CD4-positive, alpha-beta T cell (primary cell): ENCODE results near the gene RBFOX1. TPM values are rescaled to one million over a fixed set of nuclear protein-coding genes. Genes with fewer than 3 reads are reported as not detected.

Experiments
- ATAC-seq: fragments of 200-7000 bp; cut with Tn5 transposase; one replicate; pipeline ENCODE4 v1.10.0; 2022; ENCODE audit warnings: mild to moderate bottlenecking; ENCODE audit not compliant: poor library complexity
- CTCF ChIA-PET: fragments of 350-600 bp; sonication (Branson Sonifier 250); formaldehyde crosslinking; loops from one replicate; lab custom pipeline; 2021; ENCODE audit warnings: antibody characterized with exemption, inconsistent platforms; lab: Charles Lee
- POLR2A ChIA-PET: fragments of 350-600 bp; sonication (Branson Sonifier 250); formaldehyde crosslinking; loops from one replicate; lab custom pipeline; 2021; ENCODE audit warnings: antibody characterized with exemption, inconsistent platforms; lab: Charles Lee
- DNase-seq, 14 experiments: peaks; one replicate each; pipeline ENCODE4 v3.0.0-alpha.2; 2013 to 2020; ENCODE audit warnings: mixed read lengths in 2 of 14
- H3K27ac ChIP-seq, 2 donors: one replicate each; pipeline versions ENCODE4 v1.5.1 to v1.7.0; 2013; ENCODE audit warnings: low read length in 2 of 2, low read depth in 1 of 2, mild to moderate bottlenecking in 1 of 2
- H3K27me3 ChIP-seq, 2 experiments: 1 replicate in 1 of 2; 2 replicates in 1 of 2; pipeline versions ENCODE4 v1.6.1 to v1.7.0; 2013; ENCODE audit warnings: low read length in 2 of 2, control low read depth in 1 of 2, mild to moderate bottlenecking in 1 of 2, moderate library complexity in 1 of 2; ENCODE audit not compliant: insufficient read depth in 2 of 2, control insufficient read depth in 1 of 2
- H3K36me3 ChIP-seq: one replicate; pipeline ENCODE4 v1.6.1; 2013; ENCODE audit warnings: low read length, control low read depth; ENCODE audit not compliant: insufficient read depth
- H3K4me1 ChIP-seq: one replicate; pipeline ENCODE4 v1.6.1; 2013; ENCODE audit warnings: low read length, control low read depth; ENCODE audit not compliant: insufficient read depth
- H3K4me3 ChIP-seq: one replicate; pipeline ENCODE4 v1.5.1; 2013; ENCODE audit warnings: mild to moderate bottlenecking, low read length, moderate library complexity
- H3K9me3 ChIP-seq, 2 experiments: 1 replicate in 1 of 2; 2 replicates in 1 of 2; pipeline versions ENCODE4 v1.6.1 to v1.7.0; 2013; ENCODE audit warnings: low read length in 2 of 2, mild to moderate bottlenecking in 2 of 2, control low read depth in 1 of 2, moderate library complexity in 1 of 2; ENCODE audit not compliant: control insufficient read depth in 1 of 2, insufficient read depth in 1 of 2
- H3K27ac Mint-ChIP-seq: one replicate; pipeline ENCODE4 v1.8.0; 2020; ENCODE audit warnings: mixed read lengths
- H3K27me3 Mint-ChIP-seq: one replicate; pipeline ENCODE4 v1.8.0; 2021; ENCODE audit warnings: mixed read lengths
- H3K36me3 Mint-ChIP-seq: one replicate; pipeline ENCODE4 v1.8.0; 2021; ENCODE audit warnings: low read depth, mixed read lengths
- H3K4me1 Mint-ChIP-seq: one replicate; pipeline ENCODE4 v1.8.0; 2021; ENCODE audit warnings: low read depth, mixed read lengths
- H3K4me3 Mint-ChIP-seq: one replicate; pipeline ENCODE4 v1.8.0; 2020; ENCODE audit warnings: mild to moderate bottlenecking, mixed read lengths
- H3K9me3 Mint-ChIP-seq: one replicate; pipeline ENCODE4 v1.8.0; 2020; ENCODE audit warnings: mixed read lengths
- intact Hi-C, 2 experiments: fragments of 100-400 bp; cut with DNase I in 1 of 2; cut with micrococcal nuclease in 1 of 2; formaldehyde crosslinking; loops; one replicate each; pipeline versions ENCODE4 v1.15.1 to v1.9.0; 2023 to 2025; cut with DNase I, micrococcal nuclease
- total RNA-seq, 174 experiments: library from RNA in 2 of 174; stranded (reverse) in 2 of 174; gene quantifications; one replicate each; pipeline ENCODE4 v1.2.3 and lab custom pipeline; 2021 to 2026
- TF ChIP-seq, protein P1 (sequence below): fragments of 200-600 bp; IDR thresholded peaks from one replicate; pipeline ENCODE4 v1.8.0; 2022; ENCODE audit warnings: antibody characterized with exemption, mild to moderate bottlenecking

RBFOX1 gene
- total RNA-seq, 2 experiments from 2014 or later = not detected

DNA sequence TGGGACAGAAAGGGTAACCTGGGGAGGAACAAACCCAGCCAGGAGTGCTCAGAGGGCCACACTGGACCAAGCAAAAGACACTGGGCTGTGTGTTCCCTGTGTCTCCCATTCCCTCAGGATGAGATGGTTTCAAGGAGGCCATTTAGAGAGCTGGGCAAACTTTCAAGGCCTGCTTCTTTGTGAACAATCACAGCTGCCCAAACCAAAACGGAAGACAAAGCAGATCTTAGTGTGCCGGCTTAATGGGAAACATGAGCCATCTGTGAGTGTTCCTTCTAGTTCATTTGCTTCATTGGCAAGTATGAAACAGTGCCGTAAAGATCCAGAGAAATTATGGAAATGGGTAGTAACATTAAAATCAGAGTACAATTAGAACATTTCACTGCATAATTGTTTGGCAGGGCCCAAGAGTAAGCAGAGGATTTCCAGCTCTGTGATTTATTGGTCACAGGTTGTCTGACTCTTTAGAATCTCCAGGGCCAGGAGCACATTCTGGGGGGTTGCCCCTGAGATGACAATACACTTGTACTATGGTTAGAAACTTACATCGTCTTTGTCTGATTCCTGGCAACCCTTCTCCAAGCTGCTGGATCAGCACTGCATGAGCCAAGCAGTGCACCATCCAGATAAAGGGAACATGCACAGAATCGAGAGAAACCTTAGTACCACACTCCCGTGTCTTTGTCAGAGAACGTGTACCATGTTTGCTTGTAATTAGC lies 412.1 kb downstream of the RBFOX1 start:
- Mint-ChIP-seq H3K4me1 (no peaks in the 10 kb centered on the region), H3K27ac (no peak overlapping the region), H3K27me3 (no peaks in the 10 kb centered on the region), H3K9me3 (peaks cover 18% of the 10 kb centered on the region), H3K4me3 (no peak overlapping the region), H3K36me3 (no peaks in the 10 kb centered on the region)
- H3K4me3 ChIP-seq = no peak overlapping the region
- CTCF ChIA-PET = no interaction called here
- H3K9me3 ChIP-seq = no peaks in the 10 kb centered on the region
- H3K27me3 ChIP-seq = no peaks in the 10 kb centered on the region
- ATAC-seq (no peak), DNase-seq (no peak)
- intact Hi-C loops = no loop called here
- no peaks in the 10 kb centered on the region for H3K36me3 ChIP-seq
- H3K4me1 ChIP-seq = no peaks in the 10 kb centered on the region
- TF ChIP-seq, protein P1, sequence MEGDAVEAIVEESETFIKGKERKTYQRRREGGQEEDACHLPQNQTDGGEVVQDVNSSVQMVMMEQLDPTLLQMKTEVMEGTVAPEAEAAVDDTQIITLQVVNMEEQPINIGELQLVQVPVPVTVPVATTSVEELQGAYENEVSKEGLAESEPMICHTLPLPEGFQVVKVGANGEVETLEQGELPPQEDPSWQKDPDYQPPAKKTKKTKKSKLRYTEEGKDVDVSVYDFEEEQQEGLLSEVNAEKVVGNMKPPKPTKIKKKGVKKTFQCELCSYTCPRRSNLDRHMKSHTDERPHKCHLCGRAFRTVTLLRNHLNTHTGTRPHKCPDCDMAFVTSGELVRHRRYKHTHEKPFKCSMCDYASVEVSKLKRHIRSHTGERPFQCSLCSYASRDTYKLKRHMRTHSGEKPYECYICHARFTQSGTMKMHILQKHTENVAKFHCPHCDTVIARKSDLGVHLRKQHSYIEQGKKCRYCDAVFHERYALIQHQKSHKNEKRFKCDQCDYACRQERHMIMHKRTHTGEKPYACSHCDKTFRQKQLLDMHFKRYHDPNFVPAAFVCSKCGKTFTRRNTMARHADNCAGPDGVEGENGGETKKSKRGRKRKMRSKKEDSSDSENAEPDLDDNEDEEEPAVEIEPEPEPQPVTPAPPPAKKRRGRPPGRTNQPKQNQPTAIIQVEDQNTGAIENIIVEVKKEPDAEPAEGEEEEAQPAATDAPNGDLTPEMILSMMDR = no peak
- no peak overlapping the region for H3K27ac ChIP-seq
- POLR2A ChIA-PET = no interaction called here

DNA sequence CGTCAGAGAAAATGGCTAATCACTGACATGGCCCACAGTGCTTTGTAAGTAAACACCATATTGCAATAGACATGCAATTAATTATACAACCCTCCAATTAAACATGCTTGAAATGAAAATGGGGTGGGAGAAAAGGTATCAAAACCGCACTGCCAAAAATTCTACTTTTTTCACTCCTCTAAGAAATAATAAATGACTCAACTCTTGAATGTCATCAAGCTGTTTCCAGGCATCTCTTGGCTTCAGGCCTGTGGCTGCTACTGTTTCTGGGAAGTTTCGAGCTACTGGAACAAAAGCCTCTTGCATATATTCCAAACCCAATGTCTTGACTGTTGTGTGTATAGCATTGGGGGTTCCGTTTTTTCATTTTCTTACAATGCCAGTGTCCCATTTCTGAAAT lies 412.6 kb downstream of the RBFOX1 start:
- TF ChIP-seq, protein P1 = no peak

DNA sequence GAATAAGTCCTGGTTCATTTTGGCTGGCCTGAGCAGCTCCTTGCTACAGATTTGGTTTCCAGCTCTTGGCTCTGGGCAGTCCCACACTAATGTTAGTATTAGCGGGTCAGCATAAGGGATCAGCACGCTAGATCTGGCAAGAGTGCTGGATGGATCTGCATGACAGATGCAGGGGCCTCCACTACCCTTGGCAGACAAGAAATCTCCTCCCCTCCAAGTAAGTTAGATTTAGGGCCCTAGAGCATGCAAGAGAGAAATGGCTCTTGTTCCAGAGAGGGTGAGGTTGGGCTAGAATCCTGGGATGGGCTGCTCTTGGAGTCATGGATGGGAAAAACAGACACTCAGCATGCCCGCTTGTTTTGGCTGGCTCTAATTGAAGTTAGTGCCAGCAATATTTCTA lies 414.3 kb downstream of the RBFOX1 start:
- H3K27me3 ChIP-seq = no peaks in the 10 kb centered on the region
- no peak for DNase-seq
- no peaks in the 10 kb centered on the region for H3K36me3 Mint-ChIP-seq
- POLR2A ChIA-PET = no interaction called here
- no peaks in the 10 kb centered on the region for H3K36me3 ChIP-seq
- no peaks in the 10 kb centered on the region for H3K27me3 Mint-ChIP-seq
- no peak overlapping the region for H3K27ac ChIP-seq
- H3K9me3 ChIP-seq = no peaks in the 10 kb centered on the region
- H3K27ac Mint-ChIP-seq = no peak overlapping the region
- H3K4me3 ChIP-seq = no peak overlapping the region
- TF ChIP-seq, protein P1 = no peak
- H3K4me1 ChIP-seq = no peaks in the 10 kb centered on the region
- intact Hi-C loops = no loop called here
- peaks cover 15% of the 10 kb centered on the region for H3K9me3 Mint-ChIP-seq
- no peak for ATAC-seq
- CTCF ChIA-PET = no interaction called here
- H3K4me1 Mint-ChIP-seq = no peaks in the 10 kb centered on the region
- H3K4me3 Mint-ChIP-seq = no peak overlapping the region

More for the DNA sequence above, 412.6 kb downstream of the RBFOX1 start:
- no peaks in the 10 kb centered on the region for H3K27me3 Mint-ChIP-seq
- no peaks in the 10 kb centered on the region for H3K4me1 Mint-ChIP-seq
- Histone ChIP-seq H3K4me1 (no peaks in the 10 kb centered on the region), H3K9me3 (no peaks in the 10 kb centered on the region), H3K4me3 (no peak overlapping the region), H3K36me3 (no peaks in the 10 kb centered on the region), H3K27ac (no peak overlapping the region), H3K27me3 (no peaks in the 10 kb centered on the region)
- intact Hi-C loops = no loop called here
- CTCF ChIA-PET = no interaction called here
- no peak for ATAC-seq
- H3K9me3 Mint-ChIP-seq = peaks cover 18% of the 10 kb centered on the region
- no peak overlapping the region for H3K27ac Mint-ChIP-seq
- no peaks in the 10 kb centered on the region for H3K36me3 Mint-ChIP-seq
- POLR2A ChIA-PET = no interaction called here
- DNase-seq = no peak
- H3K4me3 Mint-ChIP-seq = no peak overlapping the region
